Prostate gland (tissue), 2 donors: ENCODE measurements around the gene FAM181B.

Experiments used
- POLR2A ChIP-seq: fragments of 450-650 bp; IDR thresholded peaks from one replicate; pipeline ENCODE4 v1.6.1; 2016; ENCODE audit warnings: antibody characterized with exemption, mild to moderate bottlenecking
- POLR2AphosphoS5 ChIP-seq: sonication (generic); formaldehyde crosslinking; IDR thresholded peaks from one replicate; pipeline ENCODE4 v1.6.1; 2017; ENCODE audit warnings: antibody characterized with exemption
- TF ChIP-seq, protein P1 (sequence below), 4 experiments: fragments of 200-600 bp in 2 of 4; fragments of 450-650 bp in 2 of 4; sonication (generic) in 2 of 4; IDR thresholded peaks; 1 replicate in 3 of 4; 2 replicates in 1 of 4; pipeline ENCODE4 v1.5.1; 2016 to 2019; ENCODE audit warnings: antibody characterized with exemption in 4 of 4, mild to moderate bottlenecking in 2 of 4, moderate library complexity in 2 of 4

DNA sequence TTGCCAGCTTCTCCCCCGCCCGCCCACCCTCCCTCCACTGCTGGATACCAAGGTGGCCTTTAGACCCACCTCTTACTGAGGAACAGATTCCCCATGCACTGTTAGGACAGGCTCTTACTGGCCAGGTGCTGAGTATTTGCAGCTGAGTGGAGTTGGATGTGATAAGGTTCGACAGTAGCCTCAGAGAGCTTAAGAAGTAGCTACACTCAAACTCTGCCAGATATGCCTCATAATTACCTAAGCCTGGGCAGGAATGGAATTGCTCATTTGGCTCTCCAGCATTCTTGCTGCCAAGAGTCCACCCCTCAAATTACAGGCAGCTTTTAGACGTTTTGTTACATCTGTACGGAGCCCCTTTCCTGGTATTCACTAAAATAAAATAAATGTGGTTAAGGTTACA, 9.6 kb downstream of the FAM181B start:
- TF ChIP-seq POLR2A (no peak), POLR2AphosphoS5 (no peak)
- TF ChIP-seq, protein P1, sequence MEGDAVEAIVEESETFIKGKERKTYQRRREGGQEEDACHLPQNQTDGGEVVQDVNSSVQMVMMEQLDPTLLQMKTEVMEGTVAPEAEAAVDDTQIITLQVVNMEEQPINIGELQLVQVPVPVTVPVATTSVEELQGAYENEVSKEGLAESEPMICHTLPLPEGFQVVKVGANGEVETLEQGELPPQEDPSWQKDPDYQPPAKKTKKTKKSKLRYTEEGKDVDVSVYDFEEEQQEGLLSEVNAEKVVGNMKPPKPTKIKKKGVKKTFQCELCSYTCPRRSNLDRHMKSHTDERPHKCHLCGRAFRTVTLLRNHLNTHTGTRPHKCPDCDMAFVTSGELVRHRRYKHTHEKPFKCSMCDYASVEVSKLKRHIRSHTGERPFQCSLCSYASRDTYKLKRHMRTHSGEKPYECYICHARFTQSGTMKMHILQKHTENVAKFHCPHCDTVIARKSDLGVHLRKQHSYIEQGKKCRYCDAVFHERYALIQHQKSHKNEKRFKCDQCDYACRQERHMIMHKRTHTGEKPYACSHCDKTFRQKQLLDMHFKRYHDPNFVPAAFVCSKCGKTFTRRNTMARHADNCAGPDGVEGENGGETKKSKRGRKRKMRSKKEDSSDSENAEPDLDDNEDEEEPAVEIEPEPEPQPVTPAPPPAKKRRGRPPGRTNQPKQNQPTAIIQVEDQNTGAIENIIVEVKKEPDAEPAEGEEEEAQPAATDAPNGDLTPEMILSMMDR (IDR thresholded peaks at IDR 0.05) = no peak
